WTC11 (cell line): ENCODE results near the gene TMEM132E. TPM values are rescaled to one million over a fixed set of nuclear protein-coding genes. Genes with fewer than 3 reads are reported as not detected.

Source experiments
- ATAC-seq: fragments of 200-7000 bp; cut with Tn5 transposase; 2 replicates; pipeline ENCODE4 v1.10.0; 2021; ENCODE audit warnings: mild to moderate bottlenecking, moderate library complexity
- CTCF ChIA-PET: fragments of 300-600 bp; sonication (Branson Sonifier 250); formaldehyde crosslinking; loops from one replicate; lab custom pipeline; 2021; ENCODE audit warnings: antibody characterized with exemption; lab: Charles Lee
- POLR2A ChIA-PET: fragments of 350-600 bp; sonication (Branson Sonifier 250); formaldehyde crosslinking; loops from one replicate; lab custom pipeline; 2021; ENCODE audit warnings: antibody characterized with exemption; lab: Charles Lee
- DNase-seq: peaks from one replicate; pipeline ENCODE4 v3.0.0; 2021; ENCODE audit warnings: low spot score
- H3K27ac Mint-ChIP-seq: 2 replicates; pipeline ENCODE4 v1.8.0; 2021; ENCODE audit warnings: mixed read lengths
- H3K27me3 Mint-ChIP-seq: 2 replicates; pipeline ENCODE4 v1.8.0; 2021; ENCODE audit warnings: low read depth, mild to moderate bottlenecking, moderate library complexity, mixed read lengths
- H3K36me3 Mint-ChIP-seq: 2 replicates; pipeline ENCODE4 v1.8.0; 2021; ENCODE audit warnings: mixed read lengths
- H3K4me1 Mint-ChIP-seq: 2 replicates; pipeline ENCODE4 v1.8.0; 2022; ENCODE audit warnings: mixed read lengths
- H3K4me3 Mint-ChIP-seq: 2 replicates; pipeline ENCODE4 v1.8.0; 2021; ENCODE audit warnings: mild to moderate bottlenecking, moderate library complexity, mixed read lengths
- H3K9me3 Mint-ChIP-seq: 2 replicates; pipeline ENCODE4 v1.8.0; 2021; ENCODE audit warnings: mixed read lengths
- AFF4 ChIP-seq: sonication (generic); formaldehyde crosslinking; IDR thresholded peaks from 2 replicates; pipeline ENCODE4 v1.8.1; 2023; ENCODE audit warnings: mild to moderate bottlenecking, missing genetic modification reagents, borderline replicate concordance
- ARID4B ChIP-seq: sonication (generic); formaldehyde crosslinking; IDR thresholded peaks from 2 replicates; pipeline ENCODE4 v1.8.0; 2023; ENCODE audit warnings: missing genetic modification reagents, mild to moderate bottlenecking, borderline replicate concordance
- CREB1 ChIP-seq: sonication (generic); formaldehyde crosslinking; IDR thresholded peaks from 2 replicates; pipeline ENCODE4 v1.8.0; 2023; ENCODE audit warnings: mild to moderate bottlenecking, missing genetic modification reagents
- CREM ChIP-seq: sonication (generic); formaldehyde crosslinking; IDR thresholded peaks from 2 replicates; pipeline ENCODE4 v1.8.1; 2022; ENCODE audit warnings: mild to moderate bottlenecking, missing genetic modification reagents, moderate library complexity
- CTCF ChIP-seq: fragments of 200-600 bp; IDR thresholded peaks from 2 replicates; pipeline ENCODE4 v1.8.0; 2022; ENCODE audit warnings: antibody characterized with exemption
- FOXJ3 ChIP-seq: sonication (generic); formaldehyde crosslinking; IDR thresholded peaks from 2 replicates; pipeline ENCODE4 v1.9.0; 2021; ENCODE audit warnings: missing genetic modification reagents, mild to moderate bottlenecking, borderline replicate concordance
- FOXK1 ChIP-seq: sonication (generic); formaldehyde crosslinking; IDR thresholded peaks from 2 replicates; pipeline ENCODE4 v1.8.0; 2022; ENCODE audit warnings: mild to moderate bottlenecking, moderate library complexity, missing genetic modification reagents
- HMGA2 ChIP-seq: fragments of 250-450 bp; sonication (Bioruptor Pico); IDR thresholded peaks from 2 replicates; pipeline ENCODE4 v1.4.0; 2021; ENCODE audit warnings: mild to moderate bottlenecking, moderate library complexity
- IRF2 ChIP-seq: sonication (generic); formaldehyde crosslinking; IDR thresholded peaks from 2 replicates; pipeline ENCODE4 v1.8.0; 2022; ENCODE audit warnings: low read depth, missing genetic modification reagents, borderline replicate concordance
- JAZF1 ChIP-seq: fragments of 250-450 bp; sonication (Bioruptor Pico); IDR thresholded peaks from 2 replicates; pipeline ENCODE4 v1.9.0; 2021; ENCODE audit warnings: moderate library complexity, mild to moderate bottlenecking, inconsistent platforms
- JUN ChIP-seq: sonication (generic); formaldehyde crosslinking; IDR thresholded peaks from 2 replicates; pipeline ENCODE4 v1.8.0; 2023; ENCODE audit warnings: mild to moderate bottlenecking, missing genetic modification reagents
- NFE2L1 ChIP-seq: sonication (generic); formaldehyde crosslinking; IDR thresholded peaks from 2 replicates; pipeline ENCODE4 v1.8.1; 2023; ENCODE audit warnings: missing genetic modification reagents
- NR3C1 ChIP-seq: sonication (generic); formaldehyde crosslinking; conservative IDR thresholded peaks from 2 replicates; pipeline ENCODE4 v1.8.1; 2023; ENCODE audit warnings: low read depth, mild to moderate bottlenecking, missing genetic modification reagents
- PRRX2 ChIP-seq: fragments of 250-450 bp; sonication (Bioruptor Pico); IDR thresholded peaks from 2 replicates; pipeline ENCODE4 v1.8.0; 2021; ENCODE audit warnings: mild to moderate bottlenecking
- RORB ChIP-seq: fragments of 250-450 bp; sonication (Bioruptor Pico); IDR thresholded peaks from 2 replicates; pipeline ENCODE4 v1.9.0; 2021; ENCODE audit warnings: mild to moderate bottlenecking
- ZNF396 ChIP-seq: fragments of 250-450 bp; sonication (Bioruptor Pico); IDR thresholded peaks from 2 replicates; pipeline ENCODE4 v1.8.0; 2021; ENCODE audit warnings: mild to moderate bottlenecking, moderate library complexity, borderline replicate concordance
- ZNF512 ChIP-seq: sonication (generic); formaldehyde crosslinking; IDR thresholded peaks from 2 replicates; pipeline ENCODE4 v1.8.1; 2022; ENCODE audit warnings: missing genetic modification reagents, borderline replicate concordance
- total RNA-seq: library from RNA; stranded (reverse); gene quantifications from 3 replicates; pipeline ENCODE4 v1.2.3, GENCODE V29; 2021

The TMEM132E gene
- total RNA-seq, 1 experiment from 2014 or later: 1.2 TPM

GRCh38 chr17:34596920-34597319 lies 17.5 kb downstream of the TMEM132E start (continued):
- TF ChIP-seq ARID4B (CRISPR knock-in tag): no peak
- TF ChIP-seq JUN: no peak
- TF ChIP-seq CTCF: no peak
- no peak for TF ChIP-seq NR3C1 (CRISPR knock-in tag)
- no peak for TF ChIP-seq ZNF396 (CRISPR knock-in tag)
- TF ChIP-seq CREM (CRISPR knock-in tag): no peak
- no peak for TF ChIP-seq JAZF1 (CRISPR knock-in tag)

GRCh38 chr17:34598161-34598776 lies 18.9 kb downstream of the TMEM132E start:
- no peak overlapping the region for H3K27ac Mint-ChIP-seq
- no peaks in the 10 kb centered on the region for H3K9me3 Mint-ChIP-seq
- ATAC-seq (peak; percentile 87), DNase-seq (peak; percentile 57)
- TF ChIP-seq RORB (CRISPR knock-in tag) (no peak), ZNF512 (CRISPR knock-in tag) (no peak), IRF2 (CRISPR knock-in tag) (no peak), FOXK1 (no peak), NFE2L1 (CRISPR knock-in tag) (no peak), HMGA2 (no peak), PRRX2 (CRISPR knock-in tag) (no peak), FOXJ3 (no peak), CREB1 (CRISPR knock-in tag) (no peak), AFF4 (no peak)
- peaks cover 18% of the 10 kb centered on the region for H3K4me1 Mint-ChIP-seq
- H3K4me3 Mint-ChIP-seq: no peak overlapping the region
- POLR2A ChIA-PET: interaction anchor here (0.6 to 0.8 kb wide), 2 partner anchors 9 to 14 kb away, joined by 3 to 6 read pairs; no protein-coding TSS in a partner anchor
- peaks cover 24% of the 10 kb centered on the region for H3K27me3 Mint-ChIP-seq
- H3K36me3 Mint-ChIP-seq: no peaks in the 10 kb centered on the region
- CTCF ChIA-PET: interaction anchor here (0.5 to 1.4 kb wide), 5 partner anchors 11 to 1691 kb away, joined by 3 to 4 read pairs (median 3); no protein-coding TSS in a partner anchor
